Stimulated activated CD4-positive, alpha-beta T cell treated with anti-CD3 and anti-CD28 coated beads, Interleukin-12 subunit alpha, Interleukin-12 subunit beta, amount 100 ng/mL, for 24 hours (primary cell): ENCODE measurements around the gene PACSIN2.
A peak's percentile ranks its signal among the peaks of the same experiment; 100 is the strongest.

Source experiments
- DNase-seq, 2 experiments: peaks; one replicate each; pipeline ENCODE4 v3.0.0-alpha.2; 2020; ENCODE audit warnings: low read depth in 2 of 2

Gene PACSIN2

DNA sequence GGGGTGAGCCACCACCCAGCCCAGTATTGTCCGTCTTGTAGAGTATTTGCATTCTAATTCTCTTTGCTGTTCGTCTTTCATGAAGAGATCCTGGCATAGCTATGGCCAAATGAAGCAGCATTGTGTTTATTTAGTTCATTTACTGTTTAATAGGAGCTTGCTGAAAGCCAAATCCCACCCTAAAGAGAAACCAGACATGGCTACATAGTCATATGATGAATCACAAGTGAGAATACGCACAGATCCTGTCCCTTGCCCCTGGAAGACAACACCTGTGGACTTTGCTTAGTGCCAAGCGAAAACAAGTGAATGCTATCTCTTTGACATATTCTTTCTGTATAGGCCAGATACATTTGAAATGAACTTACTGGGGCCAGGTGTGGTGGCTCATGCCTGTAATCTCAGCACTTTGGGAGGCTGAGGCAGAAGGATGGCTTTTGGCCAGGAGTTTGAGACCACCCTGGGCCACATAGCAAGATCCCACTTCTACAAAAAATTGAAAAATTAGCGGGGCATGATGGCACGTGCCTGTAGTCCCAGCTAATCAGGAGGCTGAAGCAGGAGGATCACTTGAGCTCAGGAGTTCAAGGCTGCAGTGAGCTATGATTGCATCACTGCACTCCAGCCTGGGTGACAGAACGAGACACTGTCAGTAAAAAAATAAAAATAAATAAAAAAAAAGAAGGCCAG is 152.8 kb downstream of the PACSIN2 start:
- no peak for DNase-seq

DNA sequence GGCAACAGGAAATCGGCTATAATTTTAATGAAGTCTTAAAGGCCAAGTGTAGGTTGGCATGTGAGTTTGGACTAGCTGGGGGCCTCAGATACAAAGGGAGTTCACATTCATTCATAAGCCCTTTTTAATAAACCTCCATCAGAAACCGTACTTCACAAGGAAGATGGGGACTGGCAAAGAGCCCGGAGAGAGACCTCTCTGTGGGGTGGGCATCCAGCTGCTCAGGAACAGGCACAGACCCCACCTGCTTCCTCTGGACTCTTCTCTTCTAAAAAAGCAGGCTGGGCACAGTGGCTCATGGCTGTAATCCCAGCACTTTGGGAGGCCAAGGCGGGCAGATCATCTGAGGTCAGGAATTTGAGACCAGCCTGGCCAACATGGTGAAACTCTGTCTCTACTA is 154.0 kb downstream of the PACSIN2 start:
- no peak for DNase-seq

DNA sequence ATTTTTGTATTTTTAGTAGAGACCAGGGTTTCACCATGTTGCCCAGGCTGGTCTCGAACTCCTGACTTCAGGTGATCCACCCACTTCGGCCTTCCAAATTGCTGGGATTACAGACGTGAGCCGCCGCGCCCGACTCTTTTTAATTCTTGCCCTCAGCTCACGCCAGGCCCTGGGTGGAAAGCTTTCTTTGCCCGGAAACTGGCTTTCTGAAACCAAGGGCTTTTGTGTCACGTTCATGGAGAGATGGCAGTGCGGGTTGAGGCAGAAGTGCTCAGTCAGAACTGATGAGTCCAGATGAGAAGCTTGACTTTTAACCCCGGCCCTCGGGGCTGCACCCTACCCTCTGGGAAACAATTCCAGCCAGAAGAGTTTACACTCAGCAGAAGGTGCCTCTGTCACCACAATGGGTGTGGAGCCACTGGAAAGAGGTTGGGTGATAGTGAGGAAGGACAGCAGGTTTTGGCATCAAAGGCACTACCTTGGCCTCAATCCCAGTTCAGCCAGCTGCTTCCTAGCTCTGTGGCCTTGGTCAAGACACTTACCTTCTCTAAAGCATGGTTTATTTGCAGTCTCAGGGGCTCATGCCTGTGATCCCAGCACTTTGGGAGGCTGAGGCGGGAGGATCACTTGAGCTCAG is 157.0 kb downstream of the PACSIN2 start:
- no peak for DNase-seq

DNA sequence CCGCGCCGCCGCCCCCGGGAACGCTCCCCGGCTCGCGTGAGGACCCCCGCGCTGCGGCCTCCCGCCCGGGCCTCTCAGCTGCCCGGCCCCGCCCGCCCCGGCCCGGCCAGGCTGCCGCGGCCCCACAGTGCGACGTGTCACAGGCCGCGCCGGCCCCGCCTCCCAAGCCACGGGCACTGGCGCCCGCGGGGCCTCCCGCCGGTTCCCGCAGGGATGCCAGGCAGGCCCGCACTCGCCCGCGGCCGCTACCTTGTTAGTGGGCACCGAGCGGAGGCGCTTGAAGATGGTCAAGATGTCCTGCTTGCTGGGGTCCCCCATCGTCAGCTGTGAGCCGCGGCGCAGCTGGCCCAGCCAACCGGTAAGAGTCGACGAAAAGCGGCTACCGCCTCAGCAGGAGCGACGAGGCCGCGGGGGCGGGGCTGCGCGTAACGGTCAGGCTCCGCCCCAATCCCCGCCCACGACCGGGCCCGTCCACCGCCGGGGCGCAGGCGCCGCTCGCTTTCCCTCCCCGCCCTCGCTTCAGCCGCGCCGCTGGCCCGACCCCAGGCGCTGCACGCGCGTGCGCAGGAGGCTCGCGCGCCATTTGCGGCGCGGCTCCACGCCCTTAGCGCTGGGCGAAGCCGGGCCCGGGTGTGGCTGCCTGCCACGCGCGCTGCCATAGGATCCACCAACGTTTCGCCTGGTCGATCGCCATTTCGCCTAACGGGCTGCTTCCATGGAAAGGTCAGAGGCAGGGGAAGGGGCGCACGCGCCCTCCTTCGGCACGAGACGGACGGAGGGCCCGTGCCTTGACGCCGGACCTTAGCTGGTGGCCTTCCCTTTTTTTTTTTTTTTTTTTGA is 157.9 kb downstream of the PACSIN2 start, which contains the start of gene ARFGAP3:
ARFGAP3 (minus strand) TSS at position 409 of the 840 bp plus-strand sequence; CDS start at position 318, 91 bp downstream.
- peak; percentile 86 to 90 for DNase-seq

DNA sequence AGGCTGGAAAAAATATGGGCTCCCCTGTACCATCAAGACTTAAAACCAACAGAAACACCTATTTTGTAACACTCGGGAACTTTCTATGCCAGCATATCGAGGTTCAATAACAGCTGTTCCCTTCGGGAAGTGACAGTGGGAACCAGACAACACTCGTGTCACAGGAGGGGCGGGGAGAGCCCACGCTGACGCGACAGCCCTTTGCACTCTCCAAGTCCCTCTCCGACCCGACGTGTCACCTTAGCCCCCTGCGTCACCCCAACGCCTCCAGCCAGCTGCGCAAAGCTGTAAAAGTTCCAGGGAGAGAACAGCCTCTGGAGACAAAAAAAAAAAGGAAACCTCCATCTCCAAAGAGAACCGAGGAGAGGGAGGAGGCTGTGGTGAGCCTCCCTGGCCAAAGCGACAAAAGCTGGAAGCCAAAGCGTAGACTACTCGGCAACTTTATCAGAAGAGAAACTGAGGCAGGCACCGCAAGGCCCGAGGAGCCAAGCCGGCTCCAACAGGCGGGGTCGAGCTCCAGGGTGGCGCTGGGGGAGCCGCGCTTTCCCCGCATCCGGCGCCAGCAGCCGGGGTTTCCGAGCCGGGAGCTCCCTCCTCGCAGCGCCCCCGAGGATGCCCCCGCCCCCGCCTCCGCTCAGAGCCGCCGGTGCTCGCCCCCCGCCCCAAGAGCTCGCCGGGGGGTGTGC is 158.6 kb downstream of the PACSIN2 start:
- DNase-seq, result peak in 1 of 2 experiments; percentile 32

DNA sequence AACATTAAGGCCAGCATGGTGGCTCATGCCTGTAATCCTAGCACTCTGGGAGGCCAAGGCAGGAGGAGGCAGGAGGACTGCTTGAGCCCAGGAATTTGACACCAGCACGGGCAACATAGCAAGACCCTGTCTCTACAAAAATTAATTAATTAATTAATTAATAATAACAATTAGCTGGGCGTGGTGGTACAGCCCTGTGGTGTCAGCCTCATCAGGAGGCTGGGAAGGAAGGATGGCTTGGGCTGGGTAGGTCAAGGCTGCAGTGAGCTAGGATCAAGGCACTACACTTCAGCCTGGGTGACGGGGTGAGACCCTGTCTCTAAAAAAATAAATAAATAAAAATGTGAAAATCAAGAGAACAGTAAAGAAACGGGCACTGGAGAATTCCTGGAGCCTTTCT is 159.2 kb downstream of the PACSIN2 start:
- DNase-seq, result no peak

DNA sequence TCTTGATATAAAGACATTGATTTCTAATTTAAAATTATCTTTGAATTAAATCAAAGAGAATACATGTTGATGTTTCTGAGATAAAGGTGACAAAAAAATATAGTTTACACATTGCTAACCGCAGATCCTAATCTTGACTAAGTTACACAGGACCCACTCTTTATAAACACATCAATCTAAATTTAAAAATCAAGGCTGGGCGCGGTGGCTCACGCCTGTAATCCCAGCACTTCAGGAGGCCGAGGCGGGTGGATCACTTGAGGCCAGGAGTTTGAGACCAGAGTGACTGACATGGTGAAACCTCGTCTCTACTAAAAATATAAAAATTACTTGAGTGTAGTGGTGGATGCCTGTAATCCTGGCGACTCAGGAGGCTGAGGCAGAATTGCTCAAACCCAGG is 159.7 kb downstream of the PACSIN2 start:
- no peak for DNase-seq

DNA sequence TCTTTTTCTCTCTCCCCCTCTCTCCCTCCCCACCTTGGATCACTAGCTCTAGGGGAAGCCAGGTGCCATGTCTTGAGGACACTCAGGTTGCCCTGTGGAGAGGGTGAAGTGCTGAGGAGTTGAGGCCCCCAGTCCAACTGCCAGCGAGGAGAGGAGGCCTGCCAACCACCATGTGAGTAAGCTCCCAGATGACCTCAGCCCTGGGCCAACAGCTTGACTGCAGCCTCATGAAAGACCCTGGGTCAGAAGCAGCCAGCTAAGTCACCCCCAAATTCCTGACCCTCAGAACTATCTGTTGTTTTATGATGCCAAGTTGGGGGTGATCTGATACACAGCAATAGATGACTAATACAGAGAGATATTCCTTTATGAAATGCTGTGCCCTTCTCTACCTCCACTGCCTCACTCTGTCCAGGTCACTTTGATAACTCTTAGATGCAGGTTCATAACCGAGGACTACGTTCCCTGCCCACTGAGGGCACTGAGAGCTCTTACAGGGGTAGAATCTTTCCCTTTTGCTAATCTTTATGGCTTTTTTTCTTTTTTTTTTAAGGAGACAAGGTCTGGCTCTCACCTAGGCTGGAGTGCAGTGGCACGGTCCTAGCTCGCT is 165.9 kb downstream of the PACSIN2 start:
- DNase-seq, result no peak

DNA sequence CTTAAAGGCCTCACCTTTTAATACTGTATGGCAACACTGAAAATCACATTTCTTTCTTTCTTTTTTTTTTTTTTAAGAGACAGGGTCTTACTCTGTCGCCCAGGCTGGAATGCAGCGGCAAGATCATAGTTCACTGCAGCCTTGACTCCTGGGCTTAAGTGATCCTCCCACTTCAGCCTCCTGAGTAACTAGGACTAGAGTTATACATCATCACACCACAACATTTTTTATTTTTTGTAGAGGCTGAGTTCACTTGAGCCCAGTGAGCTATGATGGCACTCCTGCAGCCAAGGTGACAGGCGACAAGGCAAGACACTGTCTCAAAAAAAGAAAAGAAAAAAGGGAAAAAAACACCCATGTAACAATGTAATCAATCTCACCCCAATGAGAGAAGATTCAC is 167.8 kb downstream of the PACSIN2 start:
- no peak for DNase-seq

DNA sequence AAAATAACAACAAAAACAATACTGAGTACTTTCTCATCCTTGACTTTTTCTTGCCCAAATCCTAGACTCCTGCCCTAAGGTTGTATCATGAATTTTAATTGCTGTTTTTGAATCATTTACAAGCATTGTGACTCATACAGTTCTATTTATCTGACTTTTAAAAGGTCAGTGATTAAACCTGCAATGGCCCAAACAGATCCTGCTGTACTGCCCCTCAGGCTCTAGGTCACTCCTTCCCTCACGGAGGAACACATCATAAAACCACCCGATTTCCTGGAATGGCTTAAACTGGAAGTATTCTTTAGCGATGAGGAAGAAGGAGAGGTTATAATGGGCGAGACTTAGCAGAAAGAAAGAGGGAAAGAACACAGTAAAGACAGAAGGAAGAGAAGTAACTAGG is 170.2 kb downstream of the PACSIN2 start:
- no peak for DNase-seq

DNA sequence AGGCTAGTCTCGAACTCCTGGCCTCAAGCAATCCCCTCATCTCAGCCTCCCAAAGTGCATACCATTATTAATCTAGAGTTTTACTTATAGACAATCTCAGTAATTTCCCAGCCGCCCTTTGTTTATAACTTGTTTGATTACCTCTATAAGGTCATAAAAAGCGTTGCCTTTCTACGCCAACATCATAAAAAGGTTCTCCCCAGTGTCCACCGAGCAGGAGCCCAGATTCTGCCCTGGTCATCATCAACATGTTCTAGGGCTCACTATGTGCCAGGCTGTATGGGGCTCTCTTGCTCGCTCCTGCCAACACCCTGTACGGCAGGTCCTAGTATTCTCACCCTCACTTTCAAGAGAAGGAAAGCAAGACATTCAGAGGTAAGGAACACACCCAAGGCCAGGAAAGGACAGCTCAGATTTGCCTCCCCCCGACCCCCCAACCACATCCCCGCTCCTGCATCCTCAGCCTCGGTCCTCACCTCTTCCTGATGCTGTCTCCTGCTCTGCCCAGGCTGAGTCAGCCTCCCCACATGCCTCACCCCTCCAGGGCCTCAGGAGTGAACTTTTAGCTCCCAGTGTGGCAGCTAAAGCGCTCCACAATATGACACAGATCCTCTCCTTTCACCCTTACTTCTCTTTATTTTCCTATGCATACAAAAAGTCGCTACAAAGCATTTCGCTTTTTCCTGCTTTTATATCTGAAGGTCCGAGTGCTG is 172.1 kb downstream of the PACSIN2 start:
- DNase-seq, result no peak

DNA sequence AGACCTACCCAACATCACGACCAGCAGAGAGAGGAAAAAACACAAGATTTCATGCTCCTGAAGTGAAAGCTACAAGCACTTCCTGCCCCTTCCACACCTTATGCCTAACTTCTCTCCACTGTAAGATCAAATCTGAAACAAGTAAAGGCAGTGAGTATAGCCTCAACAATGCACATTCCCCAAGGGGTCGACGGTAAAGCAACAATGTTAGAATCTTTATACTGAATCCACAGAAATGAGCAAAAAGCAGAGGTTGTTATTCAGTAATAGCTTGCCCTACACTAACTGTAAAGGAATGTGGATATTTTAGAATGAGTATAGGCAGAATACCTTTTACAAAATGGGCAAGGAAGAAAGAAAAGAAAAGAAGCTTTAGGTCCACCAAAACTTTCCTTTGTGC is 173.5 kb downstream of the PACSIN2 start:
- no peak for DNase-seq

DNA sequence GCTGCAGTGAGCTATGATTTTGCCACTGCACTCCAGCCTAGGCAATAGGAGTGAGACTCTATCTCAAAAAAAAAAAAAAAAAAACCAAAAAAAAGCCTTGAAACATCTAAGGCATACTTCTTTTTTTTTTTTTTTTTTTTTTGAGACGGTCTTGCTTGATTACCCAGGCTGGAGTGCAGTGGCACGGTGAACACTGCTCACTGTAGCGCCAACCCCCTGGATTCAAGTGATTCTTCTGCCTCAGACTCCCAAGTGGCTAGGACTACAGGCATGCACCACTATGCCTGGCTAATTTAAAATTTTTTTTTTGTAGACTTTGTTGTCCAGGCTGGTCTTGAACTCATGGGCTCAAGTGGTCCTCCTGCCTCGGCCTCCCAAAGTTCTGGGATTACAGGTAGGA is 177.4 kb downstream of the PACSIN2 start:
- no peak for DNase-seq

DNA sequence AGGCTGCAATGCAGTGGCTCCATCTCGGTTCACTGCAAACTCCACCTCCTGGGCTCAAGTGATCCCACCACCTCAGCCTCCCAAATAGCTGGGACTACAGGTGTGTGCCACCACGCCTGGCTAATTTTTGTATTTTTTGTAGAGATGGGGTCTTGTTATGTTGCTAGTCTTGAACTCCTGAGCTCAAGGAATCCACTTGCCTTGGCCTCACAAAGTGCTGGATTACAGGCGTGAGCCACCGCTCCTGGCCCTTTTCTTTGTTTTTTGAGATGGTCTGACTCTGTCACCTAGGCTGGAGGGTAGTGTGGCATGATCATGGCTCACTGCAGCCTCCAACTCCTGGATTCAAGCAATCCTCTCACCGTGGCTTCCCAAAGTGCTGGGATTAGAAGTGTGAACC is 178.9 kb downstream of the PACSIN2 start:
- no peak for DNase-seq

DNA sequence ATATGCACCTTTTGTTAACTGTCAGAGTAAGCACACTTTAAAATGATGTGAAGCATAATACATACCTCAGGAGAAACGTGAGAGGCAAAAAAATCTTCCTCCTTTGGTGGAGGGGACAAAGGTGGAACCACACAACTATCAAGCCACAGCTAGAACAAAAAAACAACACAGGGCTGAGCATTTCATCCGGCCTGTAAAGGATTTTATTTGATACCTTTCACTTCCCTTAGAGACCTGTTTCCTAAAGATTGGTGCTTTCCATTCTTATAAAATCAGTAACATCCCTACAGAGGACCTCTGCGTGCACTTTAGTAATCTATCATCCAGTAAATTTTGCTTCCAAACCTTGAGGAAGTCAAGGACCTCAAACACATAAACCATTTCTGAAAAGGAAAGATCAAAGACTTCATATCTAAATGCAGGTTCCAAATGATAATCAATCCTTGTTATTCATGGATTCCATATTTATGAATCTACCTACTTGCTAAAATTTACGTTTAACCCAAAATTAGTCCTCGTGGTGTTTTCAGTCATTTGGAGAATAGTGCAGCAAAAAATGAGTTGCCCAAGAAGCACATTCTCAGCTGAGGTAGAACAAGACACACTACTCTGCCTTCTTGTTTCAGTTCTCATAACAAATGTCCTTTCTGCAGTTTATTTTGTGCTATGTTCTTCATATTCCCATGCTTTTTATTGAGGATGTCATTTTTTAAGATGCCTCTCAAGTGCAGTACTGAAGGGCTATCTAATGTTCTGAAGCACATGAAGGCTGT is 180.6 kb downstream of the PACSIN2 start:
- no peak for DNase-seq

DNA sequence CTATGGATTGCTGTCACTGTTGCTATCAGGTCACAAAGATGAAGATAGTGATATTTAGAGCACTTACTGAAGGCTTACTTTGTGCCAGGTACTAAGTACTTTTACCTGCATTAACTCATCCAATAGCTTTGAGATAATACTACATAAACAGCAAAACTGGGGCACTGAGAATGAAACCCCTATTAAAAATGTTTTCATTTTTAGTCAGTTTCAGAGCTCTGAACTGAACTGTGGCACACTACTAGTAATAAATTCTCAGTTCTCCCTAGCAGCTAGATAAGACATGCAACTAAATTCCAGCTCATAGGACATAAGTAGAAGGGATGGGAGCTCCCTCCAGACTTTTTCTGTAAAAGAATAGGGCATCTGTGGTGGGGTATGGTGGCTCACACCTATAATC is 181.8 kb downstream of the PACSIN2 start:
- no peak for DNase-seq

DNA sequence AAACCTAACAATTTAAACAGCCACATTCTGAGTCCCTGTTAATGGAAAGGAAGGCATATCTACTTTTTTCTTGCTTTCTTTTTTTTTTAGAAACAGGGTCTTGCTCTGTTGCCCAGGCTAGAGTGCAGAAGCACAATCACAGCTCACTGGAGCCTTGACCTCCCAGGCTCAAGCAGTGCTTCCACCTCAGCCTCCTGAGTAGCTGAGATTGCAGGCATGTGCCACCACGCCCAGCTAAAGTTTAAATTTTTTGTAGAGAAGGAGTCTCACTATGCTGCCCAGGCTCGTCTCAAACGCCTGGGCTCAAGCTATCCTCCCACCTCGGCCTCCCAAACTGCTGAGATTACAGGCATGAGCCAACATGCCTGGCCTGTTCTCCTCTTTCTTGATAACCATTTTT is 183.2 kb downstream of the PACSIN2 start:
- no peak for DNase-seq

DNA sequence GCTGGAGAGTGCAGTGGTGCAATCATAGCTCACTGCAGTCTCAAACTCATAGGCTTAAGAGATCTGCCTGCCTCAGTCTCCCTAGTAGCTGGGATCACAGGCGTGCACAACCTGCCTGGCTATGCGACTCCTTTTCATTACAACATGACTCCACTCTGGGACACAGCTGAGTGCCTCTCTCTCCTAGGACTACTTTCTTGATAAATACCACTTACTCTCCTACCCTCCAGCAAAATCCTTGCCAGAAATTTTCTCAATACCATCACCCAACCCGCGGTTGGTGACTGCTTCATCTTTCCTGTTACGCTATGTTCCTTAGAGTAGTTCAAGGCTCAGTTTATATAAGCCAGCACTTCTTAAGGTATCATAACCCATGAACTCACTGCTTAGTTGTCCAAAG is 184.8 kb downstream of the PACSIN2 start:
- no peak for DNase-seq

DNA sequence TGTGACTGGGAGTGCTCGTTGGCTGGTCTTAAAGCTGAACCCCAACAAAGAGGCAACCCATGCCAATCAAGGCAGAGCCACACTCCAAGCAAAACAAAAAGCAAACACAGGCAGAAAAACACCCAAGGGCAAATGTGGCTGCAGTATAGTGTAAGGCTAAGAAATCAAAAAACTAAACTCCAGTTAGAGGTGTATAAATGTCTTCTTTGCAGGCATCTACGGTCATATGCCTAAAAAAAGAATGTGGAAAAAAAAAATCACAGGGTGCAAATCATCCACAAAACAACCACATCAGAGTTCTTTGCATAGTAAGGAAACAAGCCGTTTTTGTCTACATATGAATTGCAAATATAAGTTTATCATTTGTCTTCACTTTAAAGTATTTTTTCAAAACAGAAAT is 185.6 kb downstream of the PACSIN2 start:
- no peak for DNase-seq

DNA sequence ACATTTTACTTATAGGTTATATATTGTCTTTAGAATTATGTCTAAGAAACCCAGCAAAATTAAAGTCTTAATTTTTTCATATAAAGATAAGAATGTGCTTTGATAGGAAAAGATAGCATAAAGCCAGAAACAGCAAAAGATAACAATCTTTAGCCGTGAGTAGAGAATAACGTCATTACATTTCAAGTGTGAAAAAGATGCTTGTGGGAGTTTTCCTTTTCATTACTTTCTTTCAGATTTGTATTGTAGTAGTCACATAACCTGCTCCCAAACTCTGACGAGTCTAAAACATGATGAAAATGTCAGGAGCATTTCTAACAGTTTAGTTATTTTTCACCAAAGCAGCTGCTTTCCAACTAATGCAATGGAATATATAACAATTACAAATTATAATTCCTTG is 189.2 kb downstream of the PACSIN2 start:
- DNase-seq, result no peak
